K562 (cell line): ENCODE data around the gene CFAP90. TPM values are rescaled to one million over a fixed set of nuclear protein-coding genes. Genes with fewer than 3 reads are reported as not detected.
A peak's percentile ranks its signal among the peaks of the same experiment; 100 is the strongest.

Experiments
- CSDE1 ChIP-seq, 2 experiments: fragments of 450-650 bp; IDR thresholded peaks; 2 replicates each; pipeline ENCODE4 v1.6.1; 2016; ENCODE audit warnings: mild to moderate bottlenecking in 1 of 2
- EP400 ChIP-seq: fragments of 450-650 bp; IDR thresholded peaks from 2 replicates; pipeline ENCODE4 v1.6.1; 2017; ENCODE audit warnings: antibody characterized with exemption, mild to moderate bottlenecking, moderate library complexity
- KDM5B ChIP-seq: fragments of 200-600 bp; sonication (generic); IDR thresholded peaks from 2 replicates; pipeline ENCODE4 v1.6.1; 2012; ENCODE audit warnings: low read depth, mild to moderate bottlenecking, moderate library complexity, low read length, control low read depth, inconsistent platforms; ENCODE audit not compliant: insufficient replicate concordance
- KLF6 ChIP-seq: fragments of 250-450 bp; sonication (Bioruptor Pico); IDR thresholded peaks from 2 replicates; pipeline ENCODE4 v1.4.0; 2020; ENCODE audit warnings: mild to moderate bottlenecking, moderate library complexity, borderline replicate concordance
- LARP7 ChIP-seq: fragments of 450-650 bp; IDR thresholded peaks from 2 replicates; pipeline ENCODE4 v1.6.1; 2016
- NFRKB ChIP-seq: fragments of 450-650 bp; IDR thresholded peaks from 2 replicates; pipeline ENCODE4 v1.6.1; 2016; ENCODE audit warnings: low read depth
- NRF1 ChIP-seq, 2 experiments: fragments of 450-650 bp; IDR thresholded peaks in 1 of 2; conservative IDR thresholded peaks in 1 of 2; 2 replicates each; pipeline ENCODE4 v1.6.1; 2014; ENCODE audit warnings: mild to moderate bottlenecking in 2 of 2
- SIN3A ChIP-seq, 2 experiments: fragments of 150-350 bp in 1 of 2; IDR thresholded peaks; 2 replicates each; pipeline ENCODE4 v1.6.1; 2011 to 2016; ENCODE audit warnings: borderline replicate concordance in 2 of 2, low read depth in 2 of 2, low read length in 2 of 2, mild to moderate bottlenecking in 2 of 2, moderate library complexity in 2 of 2; ENCODE audit not compliant: control insufficient read depth in 1 of 2
- SMC3 ChIP-seq: conservative IDR thresholded peaks from 2 replicates; pipeline ENCODE4 v1.6.1; 2011; ENCODE audit warnings: low read depth, low read length, improper control_type of control experiment; ENCODE audit not compliant: insufficient read depth
- SRF ChIP-seq, 2 experiments: fragments of 250-450, 450-650 bp in 1 of 2; sonication (Bioruptor Pico) in 1 of 2; sonication (generic) in 1 of 2; formaldehyde crosslinking; IDR thresholded peaks; 2 replicates each; pipeline versions ENCODE4 v1.5.0 to v1.5.1; 2020 to 2022; ENCODE audit warnings: mild to moderate bottlenecking in 1 of 2, missing genetic modification reagents in 1 of 2
- TBL1XR1 ChIP-seq, 2 experiments: IDR thresholded peaks; 2 replicates each; pipeline ENCODE4 v1.6.1; 2012; ENCODE audit warnings: improper control_type of control experiment in 2 of 2, low read length in 2 of 2, mild to moderate bottlenecking in 1 of 2
- TFAP4 ChIP-seq: sonication (generic); formaldehyde crosslinking; IDR thresholded peaks from 2 replicates; pipeline ENCODE4 v1.8.0; 2022; ENCODE audit warnings: missing genetic modification reagents, mild to moderate bottlenecking, moderate library complexity, borderline replicate concordance
- XRCC5 ChIP-seq: fragments of 200-400 bp; formaldehyde crosslinking; IDR thresholded peaks from 2 replicates; pipeline ENCODE4 v1.6.1; 2017; ENCODE audit warnings: low read depth, mild to moderate bottlenecking, low read length
- ZNF668 ChIP-seq: fragments of 250-450 bp; sonication (Bioruptor Pico); IDR thresholded peaks from 2 replicates; pipeline ENCODE4 v1.8.0; 2022; ENCODE audit warnings: mild to moderate bottlenecking, inconsistent platforms
- ZNF785 ChIP-seq: fragments of 250-450 bp; sonication (Bioruptor Pico); IDR thresholded peaks from 2 replicates; pipeline ENCODE4 v1.4.0; 2020; ENCODE audit warnings: mild to moderate bottlenecking
- ZNF79 ChIP-seq: fragments of 250-450 bp; sonication (Bioruptor Pico); IDR thresholded peaks from 2 replicates; pipeline ENCODE4 v1.4.0; 2020; ENCODE audit warnings: low read depth, mild to moderate bottlenecking, moderate library complexity
- polyA plus RNA-seq, 8 experiments: library from polyadenylated mRNA; depleted of rRNA in 4 of 8; stranded (reverse) in 5 of 8; unstranded in 3 of 8; fragments of >200 nt; fragmentation: Nextera tagmentation in 2 of 8; fragmentation: Illumina TruSeq in 1 of 8; extraction: Ambion mirVana in 2 of 8; extraction: Trizol in 1 of 8; gene quantifications; 2 replicates each; pipeline versions ENCODE4 v1.2.1 to v1.2.3, GENCODE V29; 2011 to 2014; ENCODE audit warnings: inconsistent platforms in 1 of 8, missing spikeins in 1 of 8
- total RNA-seq, 7 experiments: library from RNA; depleted of rRNA in 6 of 7; stranded (reverse); fragments of >200 nt in 6 of 7; fragmentation: Illumina TruSeq in 2 of 7; extraction: Trizol in 2 of 7; gene quantifications; 2 replicates each; pipeline versions ENCODE4 v1.2.1 to v1.2.3, GENCODE V29; 2011 to 2021; ENCODE audit warnings: low replicate concordance in 1 of 7
- TF ChIP-seq, protein P1 (sequence below), 2 experiments: fragments of 450-650 bp; IDR thresholded peaks; 2 replicates each; pipeline ENCODE4 v1.6.1; 2016; ENCODE audit warnings: mild to moderate bottlenecking in 2 of 2, borderline replicate concordance in 1 of 2, low read depth in 1 of 2, moderate library complexity in 1 of 2
- TF ChIP-seq, protein P2 (sequence below): fragments of 450-650 bp; IDR thresholded peaks from 2 replicates; pipeline ENCODE4 v1.6.1; 2016; ENCODE audit warnings: missing biosample characterization, missing genetic modification characterization

CFAP90 gene
- total and polyA plus RNA-seq, 9 of the 15 experiments (the other 6 are each of a cell fraction or from before 2014, with no cell fraction given): not detected

- TF ChIP-seq, protein P1, sequence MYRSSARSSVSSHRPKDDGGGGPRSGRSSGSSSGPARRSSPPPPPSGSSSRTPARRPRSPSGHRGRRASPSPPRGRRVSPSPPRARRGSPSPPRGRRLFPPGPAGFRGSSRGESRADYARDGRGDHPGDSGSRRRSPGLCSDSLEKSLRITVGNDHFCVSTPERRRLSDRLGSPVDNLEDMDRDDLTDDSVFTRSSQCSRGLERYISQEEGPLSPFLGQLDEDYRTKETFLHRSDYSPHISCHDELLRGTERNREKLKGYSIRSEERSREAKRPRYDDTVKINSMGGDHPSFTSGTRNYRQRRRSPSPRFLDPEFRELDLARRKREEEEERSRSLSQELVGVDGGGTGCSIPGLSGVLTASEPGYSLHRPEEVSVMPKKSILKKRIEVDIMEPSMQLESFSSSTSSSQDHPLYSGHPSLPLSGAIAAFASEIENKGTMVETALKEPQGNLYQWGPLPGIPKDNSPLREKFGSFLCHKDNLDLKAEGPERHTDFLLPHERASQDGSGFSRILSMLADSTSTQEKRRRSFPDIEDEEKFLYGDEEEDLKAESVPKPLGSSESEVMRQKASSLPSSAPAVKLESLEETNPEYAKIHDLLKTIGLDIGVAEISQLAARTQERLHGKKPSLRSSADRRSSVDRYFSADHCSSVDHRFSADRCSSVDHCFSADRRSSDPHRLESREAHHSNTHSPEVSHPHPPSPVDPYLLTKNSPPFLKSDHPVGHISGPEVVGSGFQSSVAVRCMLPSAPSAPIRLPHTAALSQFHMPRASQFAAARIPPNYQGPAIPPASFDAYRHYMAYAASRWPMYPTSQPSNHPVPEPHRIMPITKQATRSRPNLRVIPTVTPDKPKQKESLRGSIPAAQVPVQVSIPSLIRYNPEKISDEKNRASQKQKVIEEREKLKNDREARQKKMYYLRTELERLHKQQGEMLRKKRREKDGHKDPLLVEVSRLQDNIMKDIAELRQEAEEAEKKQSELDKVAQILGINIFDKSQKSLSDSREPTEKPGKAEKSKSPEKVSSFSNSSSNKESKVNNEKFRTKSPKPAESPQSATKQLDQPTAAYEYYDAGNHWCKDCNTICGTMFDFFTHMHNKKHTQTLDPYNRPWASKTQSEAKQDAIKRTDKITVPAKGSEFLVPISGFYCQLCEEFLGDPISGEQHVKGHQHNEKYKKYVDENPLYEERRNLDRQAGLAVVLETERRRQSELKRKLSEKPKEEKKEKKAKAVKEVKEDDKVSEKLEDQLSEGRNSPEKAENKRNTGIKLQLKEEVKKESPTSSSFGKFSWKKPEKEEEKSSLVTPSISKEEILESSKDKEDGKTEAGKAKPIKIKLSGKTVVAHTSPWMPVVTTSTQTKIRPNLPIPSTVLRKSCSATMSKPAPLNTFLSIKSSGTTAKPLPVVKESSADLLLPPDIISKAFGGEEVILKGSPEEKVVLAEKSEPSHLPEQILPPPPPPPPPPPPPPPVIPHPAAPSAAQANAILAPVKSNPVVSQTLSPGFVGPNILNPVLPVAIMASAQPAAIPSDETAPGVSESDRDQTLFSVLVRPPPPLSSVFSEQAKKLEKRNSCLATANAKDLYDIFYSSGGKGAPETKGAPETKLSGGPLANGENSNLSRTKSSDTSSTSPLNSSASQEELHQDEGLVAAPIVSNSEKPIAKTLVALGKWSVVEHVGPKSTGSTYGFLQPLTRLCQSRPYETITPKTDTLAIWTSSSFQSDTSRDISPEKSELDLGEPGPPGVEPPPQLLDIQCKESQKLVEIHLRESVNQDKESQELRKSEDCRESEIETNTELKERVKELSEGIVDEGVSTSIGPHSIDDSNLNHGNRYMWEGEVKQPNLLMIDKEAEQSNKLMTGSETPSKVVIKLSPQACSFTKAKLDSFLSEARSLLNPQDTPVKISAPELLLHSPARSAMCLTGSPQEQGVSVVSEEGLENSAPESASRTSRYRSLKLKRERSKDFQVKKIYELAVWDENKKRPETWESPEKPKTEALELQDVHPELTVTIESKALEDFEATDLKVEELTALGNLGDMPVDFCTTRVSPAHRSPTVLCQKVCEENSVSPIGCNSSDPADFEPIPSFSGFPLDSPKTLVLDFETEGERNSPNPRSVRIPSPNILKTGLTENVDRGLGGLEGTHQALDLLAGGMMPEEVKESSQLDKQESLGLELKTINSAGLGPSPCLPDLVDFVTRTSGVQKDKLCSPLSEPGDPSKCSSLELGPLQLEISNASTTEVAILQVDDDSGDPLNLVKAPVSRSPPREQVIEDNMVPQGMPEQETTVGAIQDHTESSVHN (IDR thresholded peaks at IDR 0.05; ENCODE audit: borderline replicate concordance in 1 of 2, low read depth in 1 of 2): no peak
- TF ChIP-seq NRF1 (conservative IDR thresholded peaks at IDR 0.05 in 1 of 2, IDR thresholded peaks at IDR 0.05 in 1 of 2): peak in 1 of 2 experiments; percentile 33; a peak in 1 of 4 replicates
- TF ChIP-seq TFAP4 (CRISPR knock-in tag): peak; percentile 30; the same call in 1 of the 2 replicates
- TF ChIP-seq KLF6 (CRISPR knock-in tag): no peak
- TF ChIP-seq ZNF785 (CRISPR knock-in tag): no peak
- no peak for TF ChIP-seq KDM5B
- no peak for TF ChIP-seq EP400
- no peak for TF ChIP-seq NFRKB
- peak in 1 of 2 experiments; percentile 84; a peak in 2 of 4 replicates for TF ChIP-seq SRF (CRISPR knock-in tag; IDR thresholded peaks at IDR 0.05)
- no peak for TF ChIP-seq SIN3A (IDR thresholded peaks at IDR 0.05; ENCODE audit: borderline replicate concordance in 2 of 2, control insufficient read depth in 1 of 2, low read depth in 2 of 2, low read length in 2 of 2)
- no peak for TF ChIP-seq CSDE1 (IDR thresholded peaks at IDR 0.05)
- TF ChIP-seq XRCC5: peak; percentile 80
- peak; percentile 72 for TF ChIP-seq SMC3
- TF ChIP-seq LARP7: no peak
- no peak for TF ChIP-seq ZNF79
- no peak for TF ChIP-seq TBL1XR1 (IDR thresholded peaks at IDR 0.05; ENCODE audit: low read length in 2 of 2)
- TF ChIP-seq ZNF668 (CRISPR knock-in tag): no peak
- TF ChIP-seq, protein P2, sequence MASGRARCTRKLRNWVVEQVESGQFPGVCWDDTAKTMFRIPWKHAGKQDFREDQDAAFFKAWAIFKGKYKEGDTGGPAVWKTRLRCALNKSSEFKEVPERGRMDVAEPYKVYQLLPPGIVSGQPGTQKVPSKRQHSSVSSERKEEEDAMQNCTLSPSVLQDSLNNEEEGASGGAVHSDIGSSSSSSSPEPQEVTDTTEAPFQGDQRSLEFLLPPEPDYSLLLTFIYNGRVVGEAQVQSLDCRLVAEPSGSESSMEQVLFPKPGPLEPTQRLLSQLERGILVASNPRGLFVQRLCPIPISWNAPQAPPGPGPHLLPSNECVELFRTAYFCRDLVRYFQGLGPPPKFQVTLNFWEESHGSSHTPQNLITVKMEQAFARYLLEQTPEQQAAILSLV (tag): no peak
These were observed 34.9 kb downstream of the CFAP90 start (continued) for GRCh38 chr5:7815892-7816534.
